HG03460 (cell line): ENCODE results near the gene PPM1H.
"Not testable (repeated sequence)": the region's sequence is repeated elsewhere in the genome, so short reads cannot be mapped to it uniquely, and the experiment has no call there.

ENCODE experiments used
- ATAC-seq: cut with Tn5 transposase; IDR thresholded peaks from one replicate; pipeline ENCODE4 v1.9.1; 2021; ENCODE audit not compliant: unreplicated experiment

PPM1H gene

DNA sequence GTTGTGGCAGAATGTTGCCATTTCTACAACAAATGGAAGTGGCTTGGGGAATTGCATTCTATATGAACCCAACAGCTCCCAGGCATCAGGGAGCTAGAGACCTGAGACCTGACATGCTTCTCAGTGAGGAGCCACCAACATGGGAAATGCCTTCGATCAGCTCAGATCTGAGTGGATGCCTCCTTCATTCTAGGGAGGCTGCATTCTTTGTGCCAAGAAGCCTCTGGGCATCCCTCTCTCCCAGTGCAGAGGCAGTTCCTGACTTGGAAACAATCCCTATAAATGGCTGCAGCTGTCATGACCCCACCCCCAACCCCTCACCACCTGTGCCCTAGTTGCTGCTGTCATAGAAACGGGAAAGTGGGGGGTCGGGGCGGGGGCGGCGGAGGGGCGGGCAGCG lies 196.3 kb downstream of the PPM1H start:
- no peak for ATAC-seq

DNA sequence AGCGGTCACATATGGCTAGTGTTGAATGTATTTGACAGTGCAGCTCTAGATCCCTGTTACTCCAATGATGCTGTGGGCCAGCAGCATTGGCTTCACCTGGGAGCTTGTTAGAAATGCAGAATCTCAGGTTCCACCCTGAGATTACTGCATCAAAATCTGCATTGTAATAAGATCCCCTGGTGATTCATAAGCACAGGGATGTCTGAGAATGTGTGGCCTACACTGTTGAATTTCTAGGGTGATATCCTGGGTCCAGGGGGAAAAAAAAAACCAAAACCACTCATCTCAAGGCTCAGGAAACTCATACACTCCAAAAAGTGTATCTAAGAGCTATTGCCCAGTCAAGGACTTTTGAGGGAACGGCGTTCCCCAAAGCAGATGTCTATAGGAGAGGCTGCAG lies 196.8 kb downstream of the PPM1H start:
- no peak for ATAC-seq

DNA sequence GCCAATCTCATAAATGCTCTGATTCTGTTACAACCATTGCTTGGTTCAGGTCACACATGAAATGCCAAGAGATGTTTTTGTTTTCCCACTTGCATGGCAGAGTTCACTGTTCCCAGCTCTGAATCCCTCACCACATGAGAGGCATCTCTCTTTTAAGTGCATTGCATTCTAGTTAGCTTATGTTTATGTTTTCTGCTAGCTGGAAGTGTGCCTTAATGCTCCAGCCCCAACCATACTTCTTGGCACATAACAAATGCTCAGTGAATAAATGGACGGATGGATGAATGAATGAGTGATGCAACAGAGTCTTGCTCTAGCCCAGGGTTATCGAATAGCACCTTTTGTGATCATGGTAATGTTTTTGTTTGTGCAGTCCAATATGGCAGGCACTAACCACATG lies 197.3 kb downstream of the PPM1H start:
- no peak for ATAC-seq

DNA sequence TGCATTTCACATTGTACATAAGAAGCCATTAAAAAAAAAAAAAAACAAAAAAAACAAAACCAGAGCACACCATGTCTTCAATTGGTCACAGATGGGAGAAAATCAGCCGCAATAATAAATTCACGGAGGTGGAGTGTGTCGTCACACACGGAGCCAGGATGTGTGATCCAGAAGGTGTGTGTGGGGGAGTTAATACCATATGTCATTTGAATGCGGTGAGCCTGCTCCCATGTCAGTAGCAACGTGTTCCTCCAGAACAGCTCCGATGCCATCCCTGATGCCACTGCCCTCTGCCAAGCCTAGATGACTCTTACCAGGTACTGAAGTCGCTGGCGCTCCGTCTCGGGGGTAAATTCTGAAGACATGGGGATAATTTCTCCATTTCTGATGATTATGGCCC lies 197.8 kb downstream of the PPM1H start:
- ATAC-seq = no peak

DNA sequence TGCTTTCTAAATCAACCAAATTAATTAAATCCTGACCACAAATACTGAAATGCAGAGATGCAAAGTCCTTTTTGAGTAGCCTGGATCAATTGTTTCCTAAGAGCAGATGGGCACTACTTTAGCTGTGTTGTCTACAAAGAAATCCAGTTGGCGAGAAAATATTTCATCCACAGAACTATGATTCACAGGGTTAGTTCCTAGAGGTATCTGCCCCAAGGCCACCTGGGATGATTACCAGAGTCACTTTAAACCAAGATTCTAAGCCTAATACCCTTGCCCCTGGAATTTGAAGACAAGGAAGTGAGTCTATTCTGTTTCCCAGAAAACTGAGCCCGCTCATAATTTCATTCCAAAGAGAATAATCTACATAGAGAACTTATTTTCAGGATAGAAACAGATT lies 198.4 kb downstream of the PPM1H start:
- ATAC-seq = no peak

DNA sequence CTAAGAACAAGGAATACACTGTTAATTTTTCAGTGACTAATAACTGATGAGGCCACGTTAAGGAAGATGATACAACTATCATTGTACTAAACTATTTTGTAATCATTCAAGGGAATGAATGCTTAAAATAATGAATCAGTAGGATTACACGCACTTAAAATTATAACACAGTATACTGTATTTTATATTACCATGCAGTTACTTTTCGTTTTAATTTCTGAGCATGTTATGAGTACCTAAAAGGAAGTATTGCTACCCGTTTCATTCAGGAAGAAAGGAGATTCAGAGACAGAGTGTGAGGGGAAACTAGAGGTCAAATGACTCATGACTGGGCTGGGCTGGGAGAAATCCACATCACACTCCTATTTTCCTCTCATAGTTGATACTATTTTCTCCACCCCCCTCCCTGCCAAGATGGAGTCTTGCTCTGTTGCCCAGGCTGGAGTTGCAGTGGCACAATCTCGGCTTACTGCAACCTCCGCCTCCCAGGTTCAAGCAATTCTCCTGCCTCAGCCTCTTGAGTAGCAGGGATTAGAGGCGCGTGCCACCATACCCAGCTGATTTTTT lies 202.0 kb downstream of the PPM1H start:
- no peak for ATAC-seq

DNA sequence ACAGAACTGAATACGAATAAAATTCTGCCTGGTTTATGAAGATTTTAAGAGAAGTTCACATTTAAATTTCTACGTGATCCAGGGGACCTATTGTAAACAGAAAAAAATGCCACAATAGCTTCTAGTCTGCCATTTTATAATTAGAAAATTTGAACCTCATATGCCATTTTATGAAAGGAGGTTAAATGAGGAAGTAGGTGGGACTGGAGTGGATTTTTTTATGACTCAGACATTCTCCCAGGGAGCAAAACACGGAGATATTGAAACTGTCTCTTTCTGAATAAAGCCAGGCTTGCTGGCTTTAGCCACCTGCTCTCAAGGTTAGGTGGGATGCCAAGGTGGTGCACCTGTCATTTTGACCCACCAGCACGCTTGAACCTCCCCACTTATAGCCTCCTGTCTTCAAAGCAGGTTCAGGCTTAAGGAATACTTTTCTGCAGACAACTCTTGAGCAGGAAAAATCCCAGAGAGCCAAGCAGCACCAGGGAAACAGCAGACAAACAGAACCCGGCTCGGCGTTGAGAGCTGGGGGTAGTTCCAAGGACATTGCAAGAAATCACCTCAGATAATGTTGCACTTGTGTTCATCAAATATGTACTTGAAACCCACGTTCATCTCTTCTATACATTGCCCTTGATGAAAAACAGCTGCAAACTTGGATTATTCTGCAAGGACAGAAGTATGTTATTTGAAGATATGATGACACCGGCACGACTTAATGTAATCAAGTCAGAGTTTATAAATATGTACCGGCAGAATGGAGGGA lies 203.7 kb downstream of the PPM1H start:
- no peak for ATAC-seq

DNA sequence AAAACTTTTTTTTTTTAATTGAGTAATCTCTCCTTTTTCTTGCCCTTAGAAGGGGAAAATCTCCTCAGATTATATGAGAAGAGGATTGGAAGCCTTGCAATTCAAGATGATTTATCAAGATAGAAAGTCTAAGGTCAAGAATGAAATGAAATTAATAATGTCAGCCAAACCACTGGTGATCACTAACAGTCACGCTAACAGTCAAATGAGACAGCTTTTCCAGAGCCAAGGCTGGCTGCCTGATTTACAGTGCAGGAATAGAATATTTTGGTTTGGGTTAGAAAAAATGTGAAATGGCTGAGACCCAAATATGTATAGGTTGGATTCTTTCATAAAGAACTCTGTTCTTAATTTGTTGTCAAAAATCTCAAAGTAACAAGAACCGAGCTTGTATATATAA lies 204.3 kb downstream of the PPM1H start:
- no peak for ATAC-seq

DNA sequence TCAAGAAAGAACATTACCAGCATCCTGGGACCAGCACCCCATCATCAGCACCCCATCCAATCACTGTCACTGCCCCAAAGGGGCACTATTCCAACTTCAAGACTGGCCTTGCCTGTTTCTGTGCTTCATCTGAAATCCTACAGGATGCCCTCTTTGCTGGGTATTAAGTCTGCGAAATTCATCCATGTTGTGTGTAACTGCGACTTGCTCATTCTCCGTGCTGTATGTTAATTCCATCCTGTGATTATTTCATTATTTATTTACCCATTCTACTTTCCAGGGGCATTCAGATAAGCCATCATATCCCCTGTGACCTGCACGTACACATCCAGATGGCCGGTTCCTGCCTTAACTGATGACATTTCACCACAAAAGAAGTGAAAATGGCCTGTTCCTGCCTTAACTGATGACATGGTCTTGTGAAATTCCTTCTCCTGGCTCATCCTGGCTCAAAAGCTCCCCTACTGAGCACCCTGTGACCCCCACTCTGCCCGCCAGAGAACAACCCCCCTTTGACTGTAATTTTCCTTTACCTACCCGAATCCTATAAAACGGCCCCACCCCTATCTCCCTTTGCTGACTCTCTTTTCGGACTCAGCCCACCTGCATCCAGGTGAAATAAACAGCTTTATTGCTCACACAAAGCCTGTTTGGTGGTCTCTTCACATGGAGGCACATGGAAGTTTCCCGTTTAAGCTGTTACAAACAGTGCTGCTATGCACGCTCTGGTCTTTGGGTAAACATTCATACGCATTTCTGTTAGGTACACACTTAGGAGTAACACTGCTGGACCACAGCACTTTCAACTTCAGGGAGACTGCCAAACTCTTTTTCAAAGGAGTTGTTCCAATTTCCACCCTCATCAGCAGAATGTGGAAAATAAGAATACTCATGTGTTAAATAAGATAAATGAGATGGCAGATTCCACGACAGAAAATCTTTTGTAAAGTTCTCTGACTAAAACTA lies 205.1 kb downstream of the PPM1H start:
- not testable (repeated sequence) for ATAC-seq

DNA sequence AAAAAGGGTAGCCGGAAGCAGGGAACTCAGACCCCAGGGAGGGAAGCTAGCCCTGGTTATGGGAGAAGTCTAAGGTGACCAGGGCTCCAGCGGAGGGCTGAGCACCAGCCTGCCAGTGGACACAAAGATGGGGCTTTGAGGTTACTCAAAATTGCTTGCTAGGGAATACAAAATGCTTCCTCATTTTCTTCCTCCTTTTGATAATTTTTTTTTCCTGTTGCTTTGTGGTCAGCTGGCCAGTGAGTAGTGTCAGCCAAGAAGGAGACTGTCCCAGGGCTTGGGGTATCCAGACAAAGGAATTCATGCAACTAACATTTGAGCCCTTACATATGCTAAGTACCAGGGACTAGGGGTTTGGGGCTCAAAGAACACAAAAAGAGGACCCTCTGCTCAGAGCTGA lies 206.2 kb downstream of the PPM1H start:
- ATAC-seq = no peak

DNA sequence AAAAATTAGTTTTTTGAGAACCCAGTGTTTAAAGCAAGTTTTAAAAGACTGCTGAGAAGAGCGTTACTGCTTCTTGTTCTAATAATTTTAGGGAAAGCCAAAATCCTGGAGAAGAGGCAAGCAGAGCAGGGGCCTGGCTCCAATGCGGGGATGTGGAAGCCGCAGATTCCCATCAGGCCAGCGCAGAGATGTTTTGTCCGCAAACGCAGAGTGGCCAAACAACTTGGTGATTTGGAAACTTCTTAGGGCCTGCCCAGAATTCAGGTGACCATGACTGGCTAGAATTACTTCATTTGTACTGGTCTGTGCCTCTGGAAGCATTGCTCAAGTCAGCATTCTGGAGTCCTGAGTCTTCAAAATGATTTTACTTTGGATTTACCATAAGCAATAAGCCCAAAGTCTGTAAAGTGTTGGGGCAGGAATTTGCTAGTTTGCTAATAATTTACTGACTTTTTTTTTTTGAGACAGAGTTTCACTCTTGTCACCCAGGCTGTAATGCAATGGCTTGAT lies 208.4 kb downstream of the PPM1H start:
- no peak for ATAC-seq

DNA sequence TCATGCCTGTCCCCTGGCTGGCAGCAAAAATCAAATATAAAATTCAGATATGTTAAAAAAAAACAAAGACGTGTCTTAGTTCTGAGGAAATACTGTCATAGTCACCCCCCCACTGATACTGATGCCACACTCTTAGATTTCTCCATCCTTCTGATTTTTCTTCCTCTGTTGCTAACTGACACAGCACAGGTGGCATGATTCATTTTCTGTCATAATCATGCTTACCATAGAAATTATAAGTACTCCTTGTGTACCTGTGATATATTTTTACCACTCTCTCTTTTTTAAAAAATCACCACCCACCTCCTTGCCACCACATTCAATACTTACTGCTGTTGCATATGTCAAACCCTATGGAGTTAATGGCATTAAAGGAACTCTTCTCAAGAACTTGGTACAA lies 209.2 kb downstream of the PPM1H start:
- no peak for ATAC-seq

DNA sequence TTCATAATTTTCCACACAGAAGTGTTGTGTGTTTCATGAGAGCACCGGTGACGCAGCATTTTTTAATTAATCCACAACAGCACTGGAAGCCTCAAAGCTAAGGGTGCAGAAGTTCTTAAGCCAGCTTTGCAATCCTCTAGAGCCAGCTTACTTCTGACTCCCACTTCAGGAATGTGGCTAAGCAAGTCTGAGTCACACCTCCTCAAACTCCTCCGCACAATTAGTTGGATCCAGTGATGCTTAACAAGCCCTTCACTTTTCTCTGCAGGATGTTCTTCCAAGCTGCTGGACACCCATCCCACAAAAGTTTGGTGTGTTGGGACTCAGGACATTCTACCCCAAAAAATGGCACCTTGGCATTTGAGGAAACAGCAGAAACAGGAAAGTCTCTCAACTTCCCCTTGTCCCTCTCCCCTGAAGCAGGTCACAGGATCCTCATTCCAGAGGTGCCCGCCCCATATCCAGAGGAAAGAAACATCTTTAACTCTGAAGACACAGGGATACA lies 210.0 kb downstream of the PPM1H start:
- ATAC-seq = no peak

DNA sequence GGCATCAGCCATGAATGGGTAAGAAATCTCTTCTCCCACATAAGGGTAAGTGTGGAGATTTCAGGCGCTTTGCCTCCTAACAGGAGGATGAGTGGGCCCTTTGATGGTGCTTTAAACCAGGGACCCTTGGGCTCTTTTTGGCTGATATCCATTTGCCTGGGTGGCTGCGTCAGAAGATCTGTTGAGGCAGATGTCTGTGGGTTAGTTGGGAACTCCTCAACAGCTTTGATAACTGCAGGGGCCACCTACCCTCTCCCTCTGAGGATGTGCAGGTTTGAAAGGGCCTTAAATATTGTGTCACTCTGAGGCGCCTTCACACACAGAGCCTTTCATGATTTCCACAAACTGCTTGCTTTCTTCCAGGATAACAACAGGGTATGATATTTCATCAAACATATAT lies 210.7 kb downstream of the PPM1H start:
- ATAC-seq = no peak

DNA sequence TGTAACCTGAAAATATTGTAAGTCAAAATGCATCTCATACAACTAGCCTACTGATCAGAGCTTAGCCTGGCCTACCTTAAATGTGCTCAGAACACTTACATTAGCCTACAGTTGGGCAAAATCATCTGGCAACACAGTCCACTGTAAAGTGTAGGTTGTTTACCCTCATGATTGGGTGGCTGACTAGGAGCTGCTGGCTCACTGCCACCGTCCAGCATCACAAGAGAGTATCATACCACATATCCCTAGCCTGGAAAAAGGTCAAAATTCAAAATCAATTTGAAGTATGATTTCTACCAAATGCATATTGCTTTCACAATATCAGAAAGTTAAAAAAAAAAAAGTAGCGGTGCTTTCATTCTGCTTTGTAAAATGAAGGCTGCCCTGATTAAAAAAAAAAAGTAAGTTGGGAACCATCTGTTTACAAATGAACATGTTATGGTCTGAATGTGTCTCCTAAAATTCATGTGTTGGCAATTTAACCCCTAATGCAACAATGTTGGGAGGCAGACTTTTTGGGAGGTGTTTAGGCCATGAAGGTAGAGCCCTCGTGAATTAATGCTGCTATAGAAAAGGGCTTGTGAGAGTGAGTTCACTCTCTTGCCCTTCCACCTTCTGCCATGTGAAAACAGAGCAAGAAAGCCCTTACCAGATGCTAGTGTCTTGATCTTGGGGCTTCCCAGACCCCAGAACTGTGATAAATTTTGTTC lies 211.8 kb downstream of the PPM1H start:
- ATAC-seq = no peak

DNA sequence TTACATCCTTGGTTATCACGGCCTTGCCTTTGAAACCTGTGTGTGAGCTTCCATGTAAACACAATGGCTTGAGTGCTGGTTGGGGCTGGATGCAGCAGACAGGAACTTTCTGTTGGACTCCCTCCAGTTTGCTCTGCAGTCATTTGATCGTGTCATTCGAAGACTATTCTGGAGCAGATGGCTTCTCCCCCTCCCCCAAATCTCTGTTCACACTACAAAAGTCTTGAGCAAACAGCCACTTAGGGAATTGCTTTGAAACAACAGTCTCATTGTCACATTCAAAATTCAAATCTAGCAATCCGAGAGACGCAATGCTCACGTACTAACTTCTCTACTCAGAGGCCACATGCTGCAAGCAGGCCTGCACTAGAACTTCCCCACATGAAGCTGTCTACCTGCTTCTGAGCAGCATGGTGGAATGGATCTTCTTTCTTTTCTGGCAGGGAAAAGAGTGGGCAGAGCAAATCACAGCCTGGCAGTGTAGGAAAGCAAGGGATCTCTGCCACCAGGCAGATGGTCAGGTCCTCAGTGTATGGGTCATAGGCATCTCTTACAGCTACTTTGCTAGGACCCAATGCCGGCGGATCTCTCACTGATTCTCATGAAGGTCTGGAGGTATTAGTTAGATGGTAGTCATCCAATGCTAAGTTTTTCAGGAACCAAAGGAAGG lies 214.2 kb downstream of the PPM1H start:
- ATAC-seq = no peak

DNA sequence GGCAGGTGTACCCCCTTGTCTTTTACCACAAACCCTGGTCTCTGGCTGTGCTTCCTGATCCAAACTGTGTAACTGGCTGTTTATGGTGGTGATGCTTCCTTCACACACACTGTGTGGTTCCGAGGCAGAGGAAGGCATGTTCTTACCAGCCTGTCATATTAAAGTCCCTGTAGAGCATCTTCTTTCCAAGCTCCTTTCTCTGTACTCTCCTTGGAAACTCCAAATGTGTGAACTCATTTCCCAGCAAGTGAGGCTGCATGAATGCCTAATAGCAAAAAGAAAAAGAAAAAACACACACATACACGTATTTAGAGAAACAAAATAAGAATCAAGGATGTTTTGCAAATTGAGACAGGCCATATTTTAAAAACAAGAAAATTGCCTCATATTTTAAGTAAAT lies 214.9 kb downstream of the PPM1H start:
- no peak for ATAC-seq

DNA sequence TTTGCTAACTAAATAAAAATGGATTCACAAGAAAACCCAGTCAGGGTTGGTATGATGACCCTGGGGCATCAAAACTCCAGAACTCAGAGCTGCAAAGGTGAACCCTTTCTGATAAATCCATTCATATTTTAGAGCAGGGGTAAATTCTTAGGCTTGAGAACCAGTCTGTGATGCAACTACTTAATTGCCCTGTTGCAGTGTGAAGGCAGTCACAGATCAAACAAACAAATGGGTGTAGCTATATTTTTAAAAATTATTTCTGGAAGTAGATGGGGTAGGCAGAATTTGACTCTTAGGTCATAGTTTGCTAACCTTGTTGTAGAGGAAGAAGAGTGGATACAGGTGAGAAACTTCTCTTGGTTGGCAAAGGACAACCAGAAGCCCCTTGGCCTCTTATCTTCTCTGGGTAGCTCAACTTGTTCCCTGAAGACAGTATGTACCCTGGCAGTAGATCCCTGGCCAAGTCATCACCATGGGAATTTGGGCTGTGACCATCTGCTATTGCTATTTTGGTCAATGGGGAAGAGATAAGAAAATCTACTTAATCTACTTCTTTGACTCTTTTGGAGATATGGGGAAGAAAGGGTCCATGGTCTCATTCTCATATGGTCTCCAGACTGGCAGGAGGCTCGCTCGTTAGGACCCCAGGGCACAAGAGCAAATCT lies 216.1 kb downstream of the PPM1H start:
- ATAC-seq = no peak

DNA sequence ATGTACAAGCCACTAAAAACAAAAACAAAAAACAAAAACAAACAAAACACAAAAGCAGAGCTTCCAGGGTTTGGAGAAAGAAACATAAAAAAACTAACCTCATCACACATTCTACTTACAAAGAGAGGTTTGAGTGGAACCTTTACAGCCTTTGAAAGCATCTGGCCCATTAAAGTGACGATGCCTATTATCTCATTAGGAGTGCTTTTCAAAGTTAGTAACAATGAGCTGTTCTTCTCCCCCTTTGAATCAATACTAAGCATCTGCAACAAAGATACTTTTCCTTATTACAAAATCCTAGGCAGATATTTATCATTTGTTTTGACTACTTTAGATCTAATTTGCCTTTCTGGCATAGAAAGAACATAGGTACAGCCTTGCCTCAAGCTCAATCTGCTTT lies 217.3 kb downstream of the PPM1H start:
- ATAC-seq = no peak
